Bronchial epithelial cell (primary cell): ENCODE measurements around the gene CCDC91. TPM values are rescaled to one million over a fixed set of nuclear protein-coding genes. Genes with fewer than 3 reads are reported as not detected.

Experiments
- DNase-seq: peaks from one replicate; pipeline ENCODE4 v3.0.0-alpha.2; 2010; ENCODE audit warnings: low read depth
- FAIRE-seq: peaks from 2 replicates; lab custom pipeline; 2011; peaks lifted over from hg19 to GRCh38; lab: Jason Lieb, UNC
- H3K27me3 ChIP-seq: 2 replicates; pipeline ENCODE4 v1.5.1; 2011; ENCODE audit warnings: low read length; ENCODE audit not compliant: control insufficient read depth, insufficient read depth
- H3K36me3 ChIP-seq: 2 replicates; pipeline ENCODE4 v1.5.1; 2011; ENCODE audit warnings: low read length; ENCODE audit not compliant: control insufficient read depth, insufficient read depth
- H3K4me3 ChIP-seq: 2 replicates; pipeline ENCODE4 v1.5.1; 2011; ENCODE audit warnings: mild to moderate bottlenecking, low read depth, low read length, control low read depth
- CTCF ChIP-seq: IDR thresholded peaks from 2 replicates; pipeline ENCODE4 v1.5.1; 2011; ENCODE audit warnings: mild to moderate bottlenecking, moderate library complexity, low read length, control low read depth, inconsistent platforms; ENCODE audit not compliant: insufficient read depth, severe bottlenecking
- total RNA-seq: library from RNA; depleted of rRNA; stranded (reverse); fragments of >200 nt; gene quantifications from 2 replicates; pipeline ENCODE4 v1.2.1, GENCODE V29; 2014

The CCDC91 gene
- total RNA-seq, 1 donor from 2014 or later: 26.3 TPM

DNA sequence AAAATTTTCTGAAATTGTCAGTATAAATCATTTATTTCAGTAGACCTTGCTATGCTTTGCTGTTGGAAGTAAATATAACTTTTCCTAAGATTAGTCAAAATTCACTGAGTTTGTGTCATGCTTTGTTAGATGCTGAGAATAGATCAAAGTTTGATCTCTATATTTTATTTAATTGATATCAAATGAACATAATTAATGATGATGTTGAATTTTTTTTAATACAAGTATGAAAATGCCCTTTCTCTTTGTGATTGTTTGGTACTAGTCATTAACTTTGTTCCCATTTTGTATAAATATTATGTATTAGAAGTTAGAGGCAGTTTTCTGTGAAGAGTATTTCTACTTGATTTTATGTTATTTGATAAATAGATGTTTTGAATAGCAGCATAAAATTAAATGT lies 45.7 kb downstream of the CCDC91 start:
- FAIRE-seq: no peak

GRCh38 chr12:28237423-28237822 lies 47.2 kb downstream of the CCDC91 start:
- H3K27me3 ChIP-seq: no peaks in the 10 kb centered on the region
- peak; percentile 24 for TF ChIP-seq CTCF
- no peak for DNase-seq
- no peak for FAIRE-seq
- no peaks in the 10 kb centered on the region for H3K36me3 ChIP-seq
- H3K4me3 ChIP-seq: no peak overlapping the region

More for the DNA sequence above, 45.7 kb downstream of the CCDC91 start:
- no peak for TF ChIP-seq CTCF
- Histone ChIP-seq H3K27me3 (no peaks in the 10 kb centered on the region), H3K36me3 (no peaks in the 10 kb centered on the region), H3K4me3 (no peak overlapping the region)
- DNase-seq: no peak

GRCh38 chr12:28239918-28240317 lies 49.7 kb downstream of the CCDC91 start:
- no peak for FAIRE-seq
- DNase-seq: no peak
- H3K27me3 ChIP-seq: no peaks in the 10 kb centered on the region
- no peak overlapping the region for H3K4me3 ChIP-seq
- no peaks in the 10 kb centered on the region for H3K36me3 ChIP-seq
- TF ChIP-seq CTCF: no peak

- Histone ChIP-seq H3K27me3 (no peaks in the 10 kb centered on the region), H3K4me3 (no peak overlapping the region), H3K36me3 (no peaks in the 10 kb centered on the region)
- no peak for TF ChIP-seq CTCF
- DNase-seq (no peak), FAIRE-seq (no peak)
These were observed 50.6 kb downstream of the CCDC91 start for GRCh38 chr12:28240853-28241252.

DNA sequence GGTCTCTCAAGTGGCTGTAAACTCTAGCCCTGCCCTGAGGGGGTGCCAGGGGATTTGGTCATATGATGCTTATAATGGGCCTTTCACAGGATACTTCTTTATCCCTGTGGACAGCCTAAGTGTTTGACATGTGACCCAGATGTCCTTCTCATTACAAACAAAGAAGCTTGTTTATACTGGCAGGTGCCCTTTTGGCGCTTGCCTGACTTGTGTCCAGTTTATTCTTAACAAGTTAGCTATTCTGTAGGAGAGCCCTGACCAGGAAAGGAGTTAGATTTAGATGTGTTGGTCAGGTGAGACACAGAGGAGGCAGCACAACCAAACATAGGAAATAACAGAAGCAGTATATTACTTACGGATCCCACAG lies 51.9 kb downstream of the CCDC91 start:
- H3K36me3 ChIP-seq: no peaks in the 10 kb centered on the region
- no peak for FAIRE-seq
- no peak for TF ChIP-seq CTCF
- H3K27me3 ChIP-seq: no peaks in the 10 kb centered on the region
- DNase-seq: no peak
- H3K4me3 ChIP-seq: no peak overlapping the region

DNA sequence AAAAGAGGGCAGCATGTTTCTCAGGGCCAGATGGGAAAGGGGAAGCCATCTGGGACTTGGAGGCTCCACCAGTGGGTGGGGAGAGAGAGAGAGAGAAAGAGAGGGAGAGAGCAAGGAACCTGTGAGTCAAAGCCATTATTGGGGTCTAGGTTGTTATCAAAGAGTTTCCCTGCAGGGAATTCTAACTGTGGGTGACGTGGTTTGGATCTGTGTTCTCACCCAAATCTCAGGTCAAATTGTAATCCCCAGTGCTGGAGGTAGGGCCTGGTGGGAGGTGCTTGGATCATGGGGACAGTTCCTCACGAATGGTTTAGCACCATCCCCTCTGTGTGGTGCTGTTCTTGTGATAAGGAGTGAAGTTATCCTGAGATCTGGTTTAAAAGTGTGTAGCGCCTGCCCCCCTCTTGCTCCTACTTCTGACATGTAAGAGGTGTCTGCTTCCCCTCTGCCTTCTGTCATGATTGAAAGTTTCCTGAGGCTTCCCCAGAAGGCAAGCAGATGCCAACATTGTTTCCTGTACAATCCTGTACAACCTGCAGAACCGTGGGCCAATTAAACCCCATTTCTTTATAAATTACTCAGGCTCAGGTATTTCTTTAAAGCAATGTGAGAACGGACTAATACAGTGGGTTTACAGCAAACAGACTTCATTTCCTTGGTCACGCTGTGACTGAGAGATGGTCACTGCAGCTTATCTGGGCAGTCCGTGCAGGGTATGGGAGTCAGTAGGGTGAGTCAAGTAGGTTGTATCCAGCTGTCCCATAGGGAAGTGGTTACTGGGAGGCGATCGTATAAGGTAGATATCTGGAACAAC lies 52.4 kb downstream of the CCDC91 start:
- Histone ChIP-seq H3K36me3 (no peaks in the 10 kb centered on the region), H3K27me3 (no peaks in the 10 kb centered on the region), H3K4me3 (no peak overlapping the region)
- FAIRE-seq: peak; percentile 98
- TF ChIP-seq CTCF: no peak
- peak; percentile 34 for DNase-seq
